Measurements from ENCODE around the gene SAMD11.
"Not testable (repeated sequence)": the region's sequence is repeated elsewhere in the genome, so short reads cannot be mapped to it uniquely, and the experiment has no call there.

SAMD11 gene

DNA sequence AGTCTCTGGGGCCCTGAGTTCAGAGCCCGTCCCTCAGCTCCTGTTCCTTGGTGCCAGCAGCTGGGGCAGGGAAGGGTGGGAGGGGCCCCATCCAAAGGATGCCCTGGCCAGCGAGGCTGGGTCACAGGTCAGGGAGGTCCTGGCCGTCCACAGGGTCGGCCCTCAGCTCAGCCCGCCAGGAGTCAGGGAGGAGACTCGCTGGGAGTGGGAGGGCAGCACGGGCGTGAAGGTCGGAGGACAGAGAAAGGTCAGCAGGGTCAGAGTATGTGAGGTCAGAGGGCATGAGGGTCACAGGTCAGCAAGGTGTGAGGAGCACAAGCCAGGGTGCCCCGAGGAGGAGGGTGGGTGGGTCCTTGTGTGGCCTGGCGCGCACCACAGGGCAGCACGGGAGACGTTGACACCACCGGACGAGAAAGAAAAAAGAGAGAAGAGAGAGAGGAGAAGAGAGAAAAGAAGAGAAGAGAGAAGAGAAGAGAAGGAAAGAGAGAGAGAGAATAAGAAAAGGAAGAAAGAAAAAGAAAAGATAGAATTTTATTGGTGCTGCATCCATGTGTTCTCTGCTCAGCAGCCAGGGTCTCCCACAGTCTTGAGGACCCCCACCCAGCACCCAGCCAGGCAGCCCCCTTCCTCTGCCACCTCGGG lies 51.1 kb downstream of the SAMD11 start:
- TF ChIP-seq, protein P1, sequence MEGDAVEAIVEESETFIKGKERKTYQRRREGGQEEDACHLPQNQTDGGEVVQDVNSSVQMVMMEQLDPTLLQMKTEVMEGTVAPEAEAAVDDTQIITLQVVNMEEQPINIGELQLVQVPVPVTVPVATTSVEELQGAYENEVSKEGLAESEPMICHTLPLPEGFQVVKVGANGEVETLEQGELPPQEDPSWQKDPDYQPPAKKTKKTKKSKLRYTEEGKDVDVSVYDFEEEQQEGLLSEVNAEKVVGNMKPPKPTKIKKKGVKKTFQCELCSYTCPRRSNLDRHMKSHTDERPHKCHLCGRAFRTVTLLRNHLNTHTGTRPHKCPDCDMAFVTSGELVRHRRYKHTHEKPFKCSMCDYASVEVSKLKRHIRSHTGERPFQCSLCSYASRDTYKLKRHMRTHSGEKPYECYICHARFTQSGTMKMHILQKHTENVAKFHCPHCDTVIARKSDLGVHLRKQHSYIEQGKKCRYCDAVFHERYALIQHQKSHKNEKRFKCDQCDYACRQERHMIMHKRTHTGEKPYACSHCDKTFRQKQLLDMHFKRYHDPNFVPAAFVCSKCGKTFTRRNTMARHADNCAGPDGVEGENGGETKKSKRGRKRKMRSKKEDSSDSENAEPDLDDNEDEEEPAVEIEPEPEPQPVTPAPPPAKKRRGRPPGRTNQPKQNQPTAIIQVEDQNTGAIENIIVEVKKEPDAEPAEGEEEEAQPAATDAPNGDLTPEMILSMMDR (conservative IDR thresholded peaks at IDR 0.05) = no peak

DNA sequence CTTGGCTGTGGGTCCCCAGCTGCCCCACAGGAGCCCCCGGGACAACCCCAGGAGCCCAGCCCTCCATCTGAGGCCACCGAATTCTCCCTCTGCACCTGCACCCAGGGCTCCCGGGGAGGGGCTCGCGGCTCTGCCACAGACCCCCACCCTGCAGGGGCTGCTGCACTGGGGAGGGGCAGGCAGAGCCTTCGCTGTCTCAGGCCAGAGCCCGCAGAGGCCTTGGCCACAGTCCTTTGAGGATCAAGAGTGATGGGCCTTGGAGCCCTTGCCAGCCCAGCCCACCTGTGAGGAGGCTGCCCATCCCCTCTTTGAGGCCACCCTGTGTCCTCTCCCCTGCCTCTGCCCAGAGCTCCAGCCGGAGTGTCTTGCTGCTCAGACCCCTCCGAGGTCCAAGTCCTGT lies 51.6 kb downstream of the SAMD11 start:
- H3K27ac ChIP-seq = peak overlapping the region; percentile 91
- TF ChIP-seq, protein P1 (conservative IDR thresholded peaks at IDR 0.05) = no peak

More for the DNA sequence above, 51.1 kb downstream of the SAMD11 start:
- H3K27ac ChIP-seq = peak overlapping the region; percentile 91

DNA sequence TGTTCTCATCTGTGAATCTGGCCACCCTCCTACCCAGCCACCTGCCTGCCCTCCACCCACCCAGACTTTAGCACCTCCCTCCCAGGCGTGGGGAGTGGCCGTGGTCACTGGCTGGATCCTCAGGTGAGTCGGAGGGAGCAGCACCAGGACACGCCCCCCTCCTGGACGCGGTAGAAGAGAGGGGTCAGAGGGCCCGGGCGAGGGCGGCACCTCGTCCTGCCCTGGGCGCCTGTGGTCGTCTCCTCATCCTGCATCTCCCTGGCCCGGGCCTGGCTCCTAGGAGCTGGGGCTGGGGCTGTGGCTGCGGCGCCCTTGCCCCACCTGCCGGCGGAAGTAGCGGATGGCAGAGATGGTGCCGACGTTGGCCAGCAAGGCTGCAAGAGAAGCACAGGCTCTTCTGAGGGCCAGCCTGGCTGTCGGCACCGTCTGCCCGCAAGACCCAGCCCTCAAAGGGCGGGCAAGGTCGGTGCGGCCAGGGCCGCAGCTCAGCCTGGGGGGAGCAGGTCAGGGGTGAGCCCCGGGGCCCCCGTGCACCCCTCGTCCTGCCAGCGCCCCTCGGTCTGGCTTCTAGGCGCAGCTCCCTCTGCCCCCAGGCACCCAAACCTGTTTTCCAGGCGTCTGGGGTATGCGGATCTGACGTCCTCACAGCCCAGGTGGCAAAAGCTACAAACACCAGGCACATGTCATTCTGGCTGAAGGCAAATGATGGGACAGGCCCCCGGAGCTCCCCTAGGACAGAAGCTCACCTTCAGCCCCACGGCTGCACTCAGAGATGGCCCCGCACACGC lies 52.4 kb downstream of the SAMD11 start:
- H3K27ac ChIP-seq = peak overlapping the region; percentile 91
- TF ChIP-seq, protein P1 (conservative IDR thresholded peaks at IDR 0.05) = peak; percentile 68

DNA sequence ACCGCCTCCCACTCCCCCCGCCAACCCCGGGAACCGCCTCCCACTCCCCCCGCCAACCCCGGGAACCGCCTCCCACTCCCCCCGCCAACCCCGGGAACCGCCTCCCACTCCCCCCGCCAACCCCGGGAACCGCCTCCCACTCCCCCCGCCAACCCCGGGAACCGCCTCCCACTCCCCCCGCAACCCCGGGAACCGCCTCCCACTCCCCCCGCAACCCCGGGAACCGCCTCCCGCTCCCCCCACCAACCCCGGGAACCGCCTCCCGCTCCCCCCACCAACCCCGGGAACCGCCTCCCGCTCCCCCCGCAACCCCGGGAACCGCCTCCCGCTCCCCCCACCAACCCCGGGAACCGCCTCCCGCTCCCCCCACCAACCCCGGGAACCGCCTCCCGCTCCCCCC lies 53.1 kb downstream of the SAMD11 start:
- H3K27ac ChIP-seq = not testable (repeated sequence)

DNA sequence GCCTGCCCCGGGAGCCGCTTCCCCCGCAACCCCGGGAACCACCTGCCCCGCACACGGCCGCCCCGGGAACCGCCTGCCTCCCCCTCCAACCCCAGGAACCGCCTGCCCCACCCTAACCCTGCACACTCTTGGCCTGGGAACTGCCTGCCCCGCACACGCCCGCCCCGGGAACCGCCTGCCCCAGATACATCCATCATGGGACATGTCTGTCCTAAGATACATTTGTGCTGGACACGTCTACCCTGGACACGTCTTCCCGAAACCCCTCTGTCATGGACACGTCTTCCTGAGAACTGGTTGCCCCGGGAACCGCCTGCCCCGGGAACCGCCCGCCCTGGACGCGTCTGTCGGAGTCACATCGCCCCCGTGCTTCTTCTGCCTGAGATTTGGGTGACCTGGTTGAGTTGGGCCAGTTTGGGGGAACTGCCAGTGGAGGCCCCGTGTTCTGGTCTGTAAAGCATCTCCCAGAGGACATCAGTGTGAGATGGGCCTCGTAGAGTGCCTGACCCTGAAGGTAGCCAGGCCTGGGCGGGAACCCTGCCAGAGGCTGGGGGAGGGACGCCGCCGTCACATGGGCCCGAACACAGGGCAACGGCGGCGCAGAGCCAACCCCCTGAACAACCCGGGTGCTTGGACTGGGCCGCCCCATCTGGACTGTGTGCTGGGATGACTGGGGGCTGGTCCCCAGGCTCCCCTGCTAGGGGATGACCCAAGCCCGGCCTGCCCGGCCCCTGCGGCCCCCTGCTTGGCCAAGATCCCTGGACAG lies 54.5 kb downstream of the SAMD11 start:
- TF ChIP-seq, protein P1 (conservative IDR thresholded peaks at IDR 0.05) = no peak

DNA sequence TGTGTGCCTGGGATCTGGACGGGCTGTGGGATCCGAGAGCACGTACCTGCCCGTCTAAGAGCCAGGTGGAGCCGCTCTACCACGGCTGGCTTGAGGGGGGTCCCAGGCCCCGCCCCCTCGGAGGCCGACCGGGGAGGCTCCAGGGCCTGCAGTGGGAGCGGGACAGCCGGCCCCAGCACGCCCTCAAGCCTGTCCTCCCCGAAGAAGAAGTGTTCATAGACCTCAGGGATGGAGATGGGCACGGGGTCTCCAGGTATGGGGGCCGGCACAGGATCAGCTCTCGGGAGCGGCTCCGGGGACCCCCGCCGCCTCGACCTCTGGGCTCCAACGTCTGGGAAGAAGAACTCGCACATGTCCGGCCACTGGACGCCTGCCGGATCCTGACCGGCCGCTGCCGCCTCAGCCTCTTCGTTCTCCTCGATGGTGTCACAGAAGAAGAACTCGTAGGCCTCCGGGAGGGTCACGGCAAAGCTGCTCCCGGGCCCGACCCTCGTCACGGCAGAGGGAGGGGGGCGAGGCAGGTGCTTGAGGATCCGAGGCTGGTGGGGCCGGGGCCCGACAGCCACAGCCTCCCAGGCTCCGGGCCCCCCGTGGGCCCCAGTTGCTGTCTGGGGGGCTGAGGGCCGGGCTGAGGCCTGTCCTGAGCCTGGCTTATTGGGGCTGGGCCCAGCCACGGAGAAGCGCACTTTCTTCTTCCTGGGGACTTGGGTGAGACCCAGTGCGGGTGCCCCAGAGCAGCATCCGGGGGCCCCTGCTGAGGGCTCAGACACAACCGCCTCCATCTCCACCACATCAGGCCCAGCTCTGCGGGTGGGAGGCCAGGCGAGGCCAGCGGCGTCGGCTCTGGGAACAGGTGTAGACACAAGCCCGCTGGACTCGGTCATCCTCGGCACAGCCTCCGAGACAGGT lies 55.4 kb downstream of the SAMD11 start:
- TF ChIP-seq, protein P1 (conservative IDR thresholded peaks at IDR 0.05) = no peak
- H3K27ac ChIP-seq = no peak overlapping the region

More for the DNA sequence above, 54.5 kb downstream of the SAMD11 start:
- H3K27ac ChIP-seq = no peak overlapping the region

DNA sequence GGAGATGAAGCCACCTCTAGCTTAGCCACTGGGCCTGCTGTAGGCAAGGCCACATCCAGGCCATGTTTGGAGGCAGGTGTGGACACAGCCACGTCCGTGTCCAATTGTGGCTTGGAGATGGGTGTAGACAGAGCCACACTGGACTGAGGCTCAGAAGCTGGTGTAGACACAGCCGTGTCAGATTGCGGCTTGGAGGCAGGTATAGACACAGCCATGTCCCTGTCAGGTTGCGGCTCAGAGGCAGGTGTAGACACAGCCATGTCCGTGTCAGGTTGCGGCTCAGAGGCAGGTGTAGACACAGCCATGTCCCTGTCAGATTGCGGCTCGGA lies 56.0 kb downstream of the SAMD11 start:
- TF ChIP-seq, protein P1 (conservative IDR thresholded peaks at IDR 0.05) = no peak
- no peak overlapping the region for H3K27ac ChIP-seq

All from VCaP (cell line).